ENCODE data around the gene MTAP. TPM values are rescaled to one million over a fixed set of nuclear protein-coding genes. Genes with fewer than 3 reads are reported as not detected.

Gene MTAP
- total and polyA plus RNA-seq, 7 donors: 4.3 to 16.6 (median 14.8) TPM

DNA sequence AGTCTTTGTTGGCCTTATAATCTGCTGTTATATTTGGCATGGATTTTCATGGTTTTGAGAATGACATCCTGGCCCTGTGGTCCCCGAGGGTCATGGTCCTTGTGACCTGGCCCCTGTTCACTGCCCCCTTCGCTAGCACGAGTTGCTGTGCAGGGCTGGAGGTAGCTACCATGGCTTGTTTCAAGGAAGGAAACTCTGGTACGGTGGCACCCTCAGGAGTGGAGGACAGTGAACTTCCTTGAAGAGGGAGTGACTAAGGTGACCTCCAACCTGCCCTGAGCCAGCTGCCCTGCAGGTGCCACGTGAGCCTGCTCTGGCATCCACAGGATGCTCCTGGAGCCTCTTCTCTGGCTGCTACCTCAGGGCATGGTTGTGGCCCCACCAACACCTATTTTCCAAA, 62.1 kb downstream of the MTAP start:
- intact Hi-C loops (cut with DNase I): no loop called here
- no peak overlapping the region for H3K4me3 ChIP-seq
- no peaks in the 10 kb centered on the region for H3K27me3 ChIP-seq (ENCODE audit: insufficient read depth in 3 of 3, low read length in 2 of 3)
- H3K9me3 ChIP-seq: no peaks in the 10 kb centered on the region
- no peak overlapping the region for H3K27ac ChIP-seq
- DNase-seq: no peak
- TF ChIP-seq, protein P1, sequence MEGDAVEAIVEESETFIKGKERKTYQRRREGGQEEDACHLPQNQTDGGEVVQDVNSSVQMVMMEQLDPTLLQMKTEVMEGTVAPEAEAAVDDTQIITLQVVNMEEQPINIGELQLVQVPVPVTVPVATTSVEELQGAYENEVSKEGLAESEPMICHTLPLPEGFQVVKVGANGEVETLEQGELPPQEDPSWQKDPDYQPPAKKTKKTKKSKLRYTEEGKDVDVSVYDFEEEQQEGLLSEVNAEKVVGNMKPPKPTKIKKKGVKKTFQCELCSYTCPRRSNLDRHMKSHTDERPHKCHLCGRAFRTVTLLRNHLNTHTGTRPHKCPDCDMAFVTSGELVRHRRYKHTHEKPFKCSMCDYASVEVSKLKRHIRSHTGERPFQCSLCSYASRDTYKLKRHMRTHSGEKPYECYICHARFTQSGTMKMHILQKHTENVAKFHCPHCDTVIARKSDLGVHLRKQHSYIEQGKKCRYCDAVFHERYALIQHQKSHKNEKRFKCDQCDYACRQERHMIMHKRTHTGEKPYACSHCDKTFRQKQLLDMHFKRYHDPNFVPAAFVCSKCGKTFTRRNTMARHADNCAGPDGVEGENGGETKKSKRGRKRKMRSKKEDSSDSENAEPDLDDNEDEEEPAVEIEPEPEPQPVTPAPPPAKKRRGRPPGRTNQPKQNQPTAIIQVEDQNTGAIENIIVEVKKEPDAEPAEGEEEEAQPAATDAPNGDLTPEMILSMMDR (IDR thresholded peaks at IDR 0.05): no peak
- no peak for ATAC-seq
- peaks cover 0 to 63% of the 10 kb centered on the region in 2 donors for H3K36me3 ChIP-seq (ENCODE audit: insufficient read depth in 1 of 2, low read depth in 1 of 2)
- WGBS, 3 donors: 97 to 99% (median 97%) methylated on average over 5 of the region's 5 CpGs
- no peaks in the 10 kb centered on the region for H3K4me1 ChIP-seq

DNA sequence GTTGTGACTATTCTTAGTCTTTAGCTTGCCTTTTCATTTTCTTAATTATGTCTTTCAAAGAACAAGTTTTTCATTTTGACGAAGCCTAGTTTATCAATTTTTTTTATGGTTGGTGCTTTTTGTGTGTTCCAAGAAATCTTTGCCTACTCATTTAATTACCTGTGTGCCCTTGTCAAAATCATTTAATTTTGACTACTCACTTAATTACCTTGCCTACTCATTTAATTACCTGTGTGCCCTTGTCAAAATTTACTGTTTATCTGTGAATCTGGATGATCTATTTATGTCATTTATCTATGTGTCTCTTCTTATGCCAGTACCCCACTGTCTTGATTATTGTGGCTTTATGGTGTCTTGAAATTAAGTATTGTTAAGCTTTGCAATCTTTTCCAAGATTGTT, 63.9 kb downstream of the MTAP start:
- Histone ChIP-seq H3K36me3 (ENCODE audit: insufficient read depth in 1 of 2, low read depth in 1 of 2) (peaks cover 0 to 46% of the 10 kb centered on the region in 2 donors), H3K9me3 (no peaks in the 10 kb centered on the region), H3K27ac (no peak overlapping the region), H3K27me3 (ENCODE audit: insufficient read depth in 3 of 3, low read length in 2 of 3) (no peaks in the 10 kb centered on the region), H3K4me3 (no peak overlapping the region), H3K4me1 (no peaks in the 10 kb centered on the region)
- ATAC-seq (no peak), DNase-seq (no peak)
- intact Hi-C loops (cut with DNase I): no loop called here
- 92 to 97% (median 96%) methylated on average over 1 of the region's 1 CpG for WGBS, 3 donors
- TF ChIP-seq, protein P1 (IDR thresholded peaks at IDR 0.05): no peak

DNA sequence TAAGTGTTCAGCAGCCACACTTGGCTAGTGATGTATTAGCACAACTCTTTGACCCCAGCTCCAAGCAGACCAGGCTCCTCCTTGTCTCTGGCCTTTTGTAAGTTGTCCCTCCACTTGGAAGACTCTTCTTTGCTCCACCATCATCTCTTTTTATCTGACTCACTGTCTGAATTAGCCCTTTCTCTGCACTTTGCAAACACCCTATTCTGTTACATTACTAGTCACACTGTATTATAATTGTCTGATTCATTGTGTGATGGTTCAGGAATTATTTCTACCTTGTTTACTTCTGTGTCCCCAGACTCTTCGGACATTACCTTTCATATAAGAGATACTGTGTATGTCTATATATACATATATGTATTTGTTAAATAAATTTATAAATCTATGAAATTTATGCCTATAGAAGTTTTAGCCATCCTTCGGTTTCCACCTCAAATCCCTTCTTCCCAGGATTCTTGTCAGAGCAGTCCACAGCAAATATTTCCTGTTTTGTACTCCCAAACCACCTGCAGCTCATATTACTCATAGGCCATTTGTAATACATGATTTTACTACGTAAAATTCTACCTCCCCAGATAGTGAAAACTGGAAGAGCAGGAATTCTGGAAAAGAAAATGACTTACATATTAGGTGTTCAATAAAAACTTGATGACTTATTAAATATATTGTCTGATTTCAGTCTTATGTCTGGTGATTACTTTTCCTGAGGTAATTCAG, 69.0 kb downstream of the MTAP start:
- intact Hi-C loops (cut with DNase I): no loop called here
- Histone ChIP-seq H3K9me3 (no peaks in the 10 kb centered on the region), H3K27me3 (ENCODE audit: insufficient read depth in 3 of 3, low read length in 2 of 3) (no peaks in the 10 kb centered on the region), H3K27ac (no peak overlapping the region), H3K4me3 (no peak overlapping the region), H3K4me1 (no peaks in the 10 kb centered on the region), H3K36me3 (ENCODE audit: insufficient read depth in 1 of 2, low read depth in 1 of 2) (no peaks in the 10 kb centered on the region)
- WGBS, 3 donors: 90 to 93% (median 91%) methylated on average over 3 of the region's 3 CpGs
- DNase-seq (no peak), ATAC-seq (no peak)
- TF ChIP-seq, protein P1 (IDR thresholded peaks at IDR 0.05): no peak

DNA sequence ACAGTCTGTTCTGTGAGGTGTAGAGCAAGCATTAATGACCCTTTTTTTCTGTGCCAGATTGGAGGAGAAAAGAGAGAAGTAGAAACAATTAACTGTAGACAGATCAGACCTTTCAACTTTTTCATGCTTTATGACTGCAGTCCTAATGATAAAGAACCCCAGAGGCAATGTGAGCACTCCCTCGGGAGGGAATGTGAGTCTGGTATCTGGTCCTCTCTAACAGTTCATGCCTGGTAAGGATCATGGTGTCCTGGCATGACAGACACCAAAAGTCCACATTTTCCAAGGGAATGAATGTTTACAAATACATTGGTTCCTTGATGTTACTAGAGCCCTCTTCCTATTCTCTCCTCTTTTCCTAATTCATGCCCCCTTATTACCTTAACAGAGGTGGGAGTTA, 70.3 kb downstream of the MTAP start:
- H3K4me3 ChIP-seq: no peak overlapping the region
- WGBS, 3 donors: 63 to 79% (median 67%) methylated on average over 1 of the region's 1 CpG

More for the DNA sequence above, 70.3 kb downstream of the MTAP start:
- H3K9me3 ChIP-seq: no peaks in the 10 kb centered on the region
- DNase-seq (no peak), ATAC-seq (no peak)
- H3K27ac ChIP-seq: no peak overlapping the region
- intact Hi-C loops (cut with DNase I): no loop called here
- no peaks in the 10 kb centered on the region for H3K36me3 ChIP-seq (ENCODE audit: insufficient read depth in 1 of 2, low read depth in 1 of 2)
- no peaks in the 10 kb centered on the region for H3K4me1 ChIP-seq
- no peaks in the 10 kb centered on the region for H3K27me3 ChIP-seq (ENCODE audit: insufficient read depth in 3 of 3, low read length in 2 of 3)
- TF ChIP-seq, protein P1 (IDR thresholded peaks at IDR 0.05): no peak
